ENCODE measurements around the gene KIF26A.

DNA sequence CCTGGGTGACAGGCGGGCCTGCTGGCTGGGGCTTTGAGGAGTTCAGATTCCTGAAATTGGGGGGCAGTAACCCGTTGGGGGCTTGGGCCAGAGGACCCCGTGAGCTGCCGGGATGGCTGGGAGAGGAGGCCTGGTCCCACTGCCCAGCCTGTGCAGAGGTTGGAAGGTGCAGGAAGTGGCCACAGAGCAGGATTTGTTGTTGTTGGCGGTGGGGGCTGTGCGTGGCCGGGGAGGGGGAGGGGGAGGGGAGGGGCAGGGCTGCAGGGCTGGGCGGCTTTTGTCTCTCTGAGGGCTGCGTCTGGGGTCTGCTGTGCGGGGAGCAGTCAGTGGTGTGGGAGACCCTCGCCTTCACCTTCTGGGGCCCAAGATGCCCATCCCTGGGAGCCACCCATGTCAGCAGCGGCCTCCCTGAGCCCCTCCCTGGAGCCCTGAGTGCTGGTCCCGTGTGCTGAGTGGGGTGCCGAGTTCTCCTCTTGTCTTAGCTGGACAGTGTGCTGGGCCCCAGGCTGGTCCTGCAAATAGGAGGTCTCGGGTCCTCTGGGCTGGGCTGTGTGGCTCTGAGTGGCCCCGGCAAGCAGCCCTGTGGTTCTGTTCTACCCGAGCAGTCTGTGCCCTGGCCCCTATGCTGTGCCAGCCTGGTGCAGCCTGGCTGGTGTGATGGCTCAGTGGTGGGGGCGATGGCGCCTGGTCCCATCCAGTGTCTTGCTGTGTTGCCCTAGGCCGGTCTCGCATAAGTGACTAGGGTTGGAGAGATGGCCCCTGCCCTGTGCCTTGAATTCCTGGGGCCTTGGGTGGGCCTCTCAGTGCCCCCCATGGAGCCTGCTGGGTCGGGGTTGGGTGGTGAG, 10.3 kb downstream of the KIF26A start:
- TF ChIP-seq, protein P1, sequence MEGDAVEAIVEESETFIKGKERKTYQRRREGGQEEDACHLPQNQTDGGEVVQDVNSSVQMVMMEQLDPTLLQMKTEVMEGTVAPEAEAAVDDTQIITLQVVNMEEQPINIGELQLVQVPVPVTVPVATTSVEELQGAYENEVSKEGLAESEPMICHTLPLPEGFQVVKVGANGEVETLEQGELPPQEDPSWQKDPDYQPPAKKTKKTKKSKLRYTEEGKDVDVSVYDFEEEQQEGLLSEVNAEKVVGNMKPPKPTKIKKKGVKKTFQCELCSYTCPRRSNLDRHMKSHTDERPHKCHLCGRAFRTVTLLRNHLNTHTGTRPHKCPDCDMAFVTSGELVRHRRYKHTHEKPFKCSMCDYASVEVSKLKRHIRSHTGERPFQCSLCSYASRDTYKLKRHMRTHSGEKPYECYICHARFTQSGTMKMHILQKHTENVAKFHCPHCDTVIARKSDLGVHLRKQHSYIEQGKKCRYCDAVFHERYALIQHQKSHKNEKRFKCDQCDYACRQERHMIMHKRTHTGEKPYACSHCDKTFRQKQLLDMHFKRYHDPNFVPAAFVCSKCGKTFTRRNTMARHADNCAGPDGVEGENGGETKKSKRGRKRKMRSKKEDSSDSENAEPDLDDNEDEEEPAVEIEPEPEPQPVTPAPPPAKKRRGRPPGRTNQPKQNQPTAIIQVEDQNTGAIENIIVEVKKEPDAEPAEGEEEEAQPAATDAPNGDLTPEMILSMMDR (IDR thresholded peaks at IDR 0.05; ENCODE audit: low read length): no peak
- TF ChIP-seq EZH2 (IDR thresholded peaks at IDR 0.05; ENCODE audit: borderline replicate concordance, low read length): no peak

All from OCI-LY1 (cell line).